ENCODE data around the gene SNX1.

DNA sequence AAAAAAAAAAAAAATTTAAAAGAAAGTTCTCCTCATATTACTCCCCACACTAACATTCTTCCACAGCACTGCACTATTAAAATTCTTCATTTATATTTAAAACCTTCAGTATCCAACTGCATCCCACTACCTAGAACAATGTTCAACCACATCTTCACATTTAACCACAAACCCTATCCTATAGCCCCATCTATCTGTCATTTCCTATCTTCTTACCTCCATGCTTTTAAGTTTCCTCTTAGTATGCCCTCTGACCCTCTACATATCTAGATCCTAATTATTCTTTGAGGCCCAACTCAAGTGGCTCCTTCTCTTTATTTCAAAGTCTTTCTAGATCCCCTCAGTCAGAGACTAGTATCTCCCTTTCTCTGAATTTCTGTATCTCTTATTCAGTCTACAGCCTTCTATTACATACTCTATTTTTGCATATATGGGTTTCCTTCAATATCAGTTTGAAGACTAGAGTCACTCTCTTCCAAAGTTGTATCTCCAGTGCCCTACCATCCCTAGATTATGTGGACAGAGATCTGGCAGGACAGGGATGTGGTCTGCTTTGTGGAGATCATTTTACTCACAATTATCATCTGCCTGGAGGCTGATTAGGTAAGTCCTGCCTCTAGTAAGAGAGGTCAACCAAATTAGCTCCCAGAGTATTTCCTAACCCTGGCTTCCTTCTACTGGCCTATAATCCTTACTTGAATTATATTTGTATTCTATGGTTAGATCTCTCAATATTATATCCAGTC, 3.5 kb upstream of the SNX1 start:
- no peak for TF ChIP-seq POLR2A (IDR thresholded peaks at IDR 0.05; ENCODE audit: low read depth, low read length)
- TF ChIP-seq TAF1 (IDR thresholded peaks at IDR 0.05; ENCODE audit: borderline replicate concordance, low read depth, low read length), result no peak
- no peak for TF ChIP-seq POLR2AphosphoS5 (IDR thresholded peaks at IDR 0.05; ENCODE audit: low read depth, low read length)

All from GM12892 (cell line).